K562 (cell line): ENCODE results near the gene GALK2. TPM values are rescaled to one million over a fixed set of nuclear protein-coding genes. Genes with fewer than 3 reads are reported as not detected.

Source experiments
- ARNT ChIP-seq, 2 experiments: fragments of 450-650 bp; IDR thresholded peaks; 2 replicates each; pipeline ENCODE4 v1.6.1; 2016; ENCODE audit warnings: mild to moderate bottlenecking in 1 of 2
- BMI1 ChIP-seq: fragments of 150-350 bp; IDR thresholded peaks from 2 replicates; pipeline ENCODE4 v1.6.1; 2014; ENCODE audit warnings: low read length
- CC2D1A ChIP-seq: fragments of 450-650 bp; IDR thresholded peaks from 2 replicates; pipeline ENCODE4 v1.6.1; 2017; ENCODE audit warnings: mild to moderate bottlenecking
- CLOCK ChIP-seq: fragments of 250-450 bp; sonication (Bioruptor Pico); IDR thresholded peaks from 2 replicates; pipeline ENCODE4 v1.4.0; 2020; ENCODE audit warnings: mild to moderate bottlenecking, moderate library complexity, borderline replicate concordance
- CTBP1 ChIP-seq: fragments of 450-650 bp; IDR thresholded peaks from 2 replicates; pipeline ENCODE4 v1.6.1; 2016; ENCODE audit warnings: borderline replicate concordance
- DEAF1 ChIP-seq: fragments of 450-650 bp; formaldehyde crosslinking; IDR thresholded peaks from 2 replicates; pipeline ENCODE4 v1.4.0; 2020; ENCODE audit warnings: mild to moderate bottlenecking, moderate library complexity
- E2F3 ChIP-seq: fragments of 250-450 bp; sonication (Bioruptor Pico); IDR thresholded peaks from 2 replicates; pipeline ENCODE4 v1.4.0; 2020; ENCODE audit warnings: mild to moderate bottlenecking
- E2F4 ChIP-seq: sonication (generic); formaldehyde crosslinking; IDR thresholded peaks from 2 replicates; pipeline ENCODE4 v1.8.0; 2022; ENCODE audit warnings: mild to moderate bottlenecking, low read depth, missing genetic modification reagents
- ETV1 ChIP-seq: fragments of 450-650 bp; conservative IDR thresholded peaks from 2 replicates; pipeline ENCODE4 v1.6.1; 2016; ENCODE audit warnings: missing genetic modification characterization, control low read depth, low read depth, missing compliant biosample characterization
- GABPB2 ChIP-seq: fragments of 250-450 bp; sonication (Bioruptor Pico); conservative IDR thresholded peaks from 2 replicates; pipeline ENCODE4 v1.5.1; 2021; ENCODE audit warnings: mild to moderate bottlenecking
- HNRNPL ChIP-seq: fragments of 200-400 bp; formaldehyde crosslinking; IDR thresholded peaks from 2 replicates; pipeline ENCODE4 v1.6.1; 2017; ENCODE audit warnings: low read depth, mild to moderate bottlenecking, low read length
- KDM2B ChIP-seq: fragments of 250-450 bp; sonication (Bioruptor Pico); IDR thresholded peaks from 2 replicates; pipeline ENCODE4 v1.8.0; 2021; ENCODE audit warnings: mild to moderate bottlenecking, moderate library complexity
- MAZ ChIP-seq, 2 experiments: fragments of 450-650 bp in 1 of 2; sonication (generic) in 1 of 2; formaldehyde crosslinking; IDR thresholded peaks in 1 of 2; conservative IDR thresholded peaks in 1 of 2; 2 replicates each; pipeline versions ENCODE4 v1.4.0 to v1.5.0; 2020; ENCODE audit warnings: mild to moderate bottlenecking in 1 of 2, missing genetic modification reagents in 1 of 2
- NCOA1 ChIP-seq: fragments of 450-650 bp; IDR thresholded peaks from 2 replicates; pipeline ENCODE4 v1.6.1; 2016; ENCODE audit warnings: low read depth
- NCOA4 ChIP-seq: fragments of 450-650 bp; IDR thresholded peaks from 2 replicates; pipeline ENCODE4 v1.6.1; 2018; ENCODE audit warnings: mild to moderate bottlenecking; ENCODE audit not compliant: partially characterized antibody
- NR2C1 ChIP-seq, 2 experiments: fragments of 450-650 bp; IDR thresholded peaks; 2 replicates each; pipeline ENCODE4 v1.6.1; 2017; ENCODE audit warnings: mild to moderate bottlenecking in 2 of 2, antibody characterized with exemption in 1 of 2, inconsistent platforms in 1 of 2, missing compliant biosample characterization in 1 of 2, missing genetic modification characterization in 1 of 2
- PHF20 ChIP-seq: fragments of 450-650 bp; IDR thresholded peaks from 2 replicates; pipeline ENCODE4 v1.6.1; 2018; ENCODE audit not compliant: partially characterized antibody
- PURB ChIP-seq: sonication (generic); formaldehyde crosslinking; IDR thresholded peaks from 2 replicates; pipeline ENCODE4 v1.9.0; 2021; ENCODE audit warnings: low read depth, mild to moderate bottlenecking, missing genetic modification reagents
- TAF1 ChIP-seq: IDR thresholded peaks from 2 replicates; pipeline ENCODE4 v1.6.1; 2011; ENCODE audit warnings: mild to moderate bottlenecking, low read length, moderate library complexity; ENCODE audit not compliant: insufficient read depth, control insufficient read depth, severe bottlenecking; ENCODE audit errors: extremely low read depth
- THRA ChIP-seq: fragments of 450-650 bp; IDR thresholded peaks from 2 replicates; pipeline ENCODE4 v1.6.1; 2017; ENCODE audit warnings: mild to moderate bottlenecking, moderate library complexity
- ZFP36 ChIP-seq: fragments of 150-350 bp; IDR thresholded peaks from 2 replicates; pipeline ENCODE4 v1.6.1; 2018; ENCODE audit warnings: low read length, low read depth; ENCODE audit not compliant: partially characterized antibody
- ZNF311 ChIP-seq: fragments of 250-450 bp; sonication (Bioruptor Pico); IDR thresholded peaks from 2 replicates; pipeline ENCODE4 v1.4.0; 2020; ENCODE audit warnings: mild to moderate bottlenecking, moderate library complexity
- polyA plus RNA-seq, 8 experiments: library from polyadenylated mRNA; depleted of rRNA in 4 of 8; stranded (reverse) in 5 of 8; unstranded in 3 of 8; fragments of >200 nt; fragmentation: Nextera tagmentation in 2 of 8; fragmentation: Illumina TruSeq in 1 of 8; extraction: Ambion mirVana in 2 of 8; extraction: Trizol in 1 of 8; gene quantifications; 2 replicates each; pipeline versions ENCODE4 v1.2.1 to v1.2.3, GENCODE V29; 2011 to 2014; ENCODE audit warnings: inconsistent platforms in 1 of 8, missing spikeins in 1 of 8
- total RNA-seq, 7 experiments: library from RNA; depleted of rRNA in 6 of 7; stranded (reverse); fragments of >200 nt in 6 of 7; fragmentation: Illumina TruSeq in 2 of 7; extraction: Trizol in 2 of 7; gene quantifications; 2 replicates each; pipeline versions ENCODE4 v1.2.1 to v1.2.3, GENCODE V29; 2011 to 2021; ENCODE audit warnings: low replicate concordance in 1 of 7

GALK2 gene
- total and polyA plus RNA-seq, 9 of the 15 experiments (the other 6 are each of a cell fraction or from before 2014, with no cell fraction given): 32.8 to 82.0 (median 54.4) TPM

- peak; percentile 31; the same call in 1 of the 2 replicates for TF ChIP-seq DEAF1 (CRISPR knock-in tag)
- 0 out of 2 replicates have a peak, but pooled peaks have one; percentile 12 for TF ChIP-seq E2F3 (CRISPR knock-in tag)
- TF ChIP-seq THRA: no peak
- TF ChIP-seq E2F4: no peak
- TF ChIP-seq BMI1: no peak
- TF ChIP-seq CLOCK (CRISPR knock-in tag): no peak
- TF ChIP-seq HNRNPL: no peak
- TF ChIP-seq KDM2B: no peak
- TF ChIP-seq ZNF311 (CRISPR knock-in tag): no peak
- no peak for TF ChIP-seq GABPB2
- no peak for TF ChIP-seq NCOA4
- no peak for TF ChIP-seq ZFP36
- no peak for TF ChIP-seq TAF1
- no peak for TF ChIP-seq ARNT (IDR thresholded peaks at IDR 0.05)
- no peak for TF ChIP-seq PURB (CRISPR knock-in tag)
- TF ChIP-seq ETV1 (tag): no peak
- TF ChIP-seq PHF20: no peak
- TF ChIP-seq MAZ (CRISPR knock-in tag; conservative IDR thresholded peaks at IDR 0.05 in 1 of 2, IDR thresholded peaks at IDR 0.05 in 1 of 2): no peak
- 0 out of 2 replicates have a peak, but pooled peaks have one; percentile 51 for TF ChIP-seq CC2D1A
- no peak for TF ChIP-seq NCOA1
- 0 out of 2 replicates have a peak, but pooled peaks have one; percentile 34 for TF ChIP-seq CTBP1
- no peak for TF ChIP-seq NR2C1 (IDR thresholded peaks at IDR 0.05)
- no peak for TF ChIP-seq NR2C1 (tag; IDR thresholded peaks at IDR 0.05)
These were observed 55.7 kb downstream of the GALK2 start (continued) for GRCh38 chr15:49225572-49226281.
